ENCODE data around the gene PRB3. TPM values are rescaled to one million over a fixed set of nuclear protein-coding genes. Genes with fewer than 3 reads are reported as not detected.

PRB3 gene
- not detected in 2 replicates for total RNA-seq

GRCh38 chr12:11269607-11270006, at the start of gene PRB3:
TSS of gene PRB3 (minus strand) at chr12:11269707. CDS start at chr12:11269669, 38 bp downstream.

GRCh38 chr12:11310336-11310735, 40.8 kb upstream of the PRB3 start, which contains the start of gene PRB4:
TSS of gene PRB4 (minus strand) at chr12:11310436. CDS start at chr12:11310398, 38 bp downstream.

Other genes with a start within 250 kb of the PRB3 start
- gene TAS2R19, start 247.1 kb downstream of the PRB3 start, total RNA-seq = 0.94 and 0.98 TPM in 2 replicates
- gene TAS2R31, start 238.3 kb downstream of the PRB3 start, total RNA-seq = 0.44 and 2.4 TPM in 2 replicates
- gene TAS2R46, start 207.4 kb downstream of the PRB3 start, total RNA-seq = 1.5 TPM in 1 of 2 replicates, not detected in the other
- gene TAS2R43, start 177.4 kb downstream of the PRB3 start, total RNA-seq = not detected in 2 replicates
- gene TAS2R30, start 135.1 kb downstream of the PRB3 start, total RNA-seq = 0.59 and 1.8 TPM in 2 replicates
- gene SMIM10L1, start 98.5 kb downstream of the PRB3 start, total RNA-seq = 6.4 and 7.7 TPM in 2 replicates
- not detected in 2 replicates for gene TAS2R42, start 82.8 kb downstream of the PRB3 start, total RNA-seq
- not detected in 2 replicates for gene PRB4, start 40.7 kb upstream of the PRB3 start, total RNA-seq
- not detected in 2 replicates for gene PRB2, start 125.9 kb upstream of the PRB3 start, total RNA-seq